GM18502 (cell line): ENCODE data around the gene CTRB2.
"Not testable (repeated sequence)": the region's sequence is repeated elsewhere in the genome, so short reads cannot be mapped to it uniquely, and the experiment has no call there.

Source experiments
- ATAC-seq: cut with Tn5 transposase; IDR thresholded peaks from one replicate; pipeline ENCODE4 v1.9.1; 2021; ENCODE audit warnings: mild to moderate bottlenecking; ENCODE audit not compliant: unreplicated experiment, poor library complexity

CTRB2 gene

DNA sequence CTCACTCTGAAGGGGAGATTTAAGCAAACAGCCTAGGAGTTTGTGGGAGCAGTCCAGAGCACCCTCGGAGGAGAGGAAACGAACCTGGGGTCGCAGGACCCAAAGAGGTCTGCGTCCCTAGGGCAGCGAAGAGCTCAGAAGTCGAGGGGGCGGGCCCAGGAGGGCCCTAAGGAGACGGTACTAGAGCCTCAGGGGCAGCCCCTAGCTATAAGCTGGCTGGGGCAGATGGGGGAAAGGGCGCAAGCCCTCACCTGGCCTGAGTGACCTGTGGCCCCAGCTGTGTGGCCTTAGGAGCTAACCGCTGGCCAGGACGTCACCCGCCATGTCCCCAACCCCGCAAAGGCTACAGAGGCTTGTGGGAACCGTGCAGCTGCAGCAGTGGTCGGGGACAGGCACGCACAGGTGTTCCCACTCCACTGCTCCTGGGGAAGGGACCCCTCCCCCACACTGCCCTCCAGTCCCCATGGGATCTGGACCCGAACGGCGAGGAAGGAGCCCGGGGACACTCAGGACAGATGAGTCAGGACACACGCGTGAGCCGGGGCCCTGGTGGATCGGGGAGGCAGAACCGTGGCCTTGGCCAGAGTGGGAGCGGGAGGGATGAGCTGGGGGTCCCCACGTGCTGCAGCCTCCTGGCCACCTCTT lies 2.0 kb upstream of the CTRB2 start:
- no peak for ATAC-seq

DNA sequence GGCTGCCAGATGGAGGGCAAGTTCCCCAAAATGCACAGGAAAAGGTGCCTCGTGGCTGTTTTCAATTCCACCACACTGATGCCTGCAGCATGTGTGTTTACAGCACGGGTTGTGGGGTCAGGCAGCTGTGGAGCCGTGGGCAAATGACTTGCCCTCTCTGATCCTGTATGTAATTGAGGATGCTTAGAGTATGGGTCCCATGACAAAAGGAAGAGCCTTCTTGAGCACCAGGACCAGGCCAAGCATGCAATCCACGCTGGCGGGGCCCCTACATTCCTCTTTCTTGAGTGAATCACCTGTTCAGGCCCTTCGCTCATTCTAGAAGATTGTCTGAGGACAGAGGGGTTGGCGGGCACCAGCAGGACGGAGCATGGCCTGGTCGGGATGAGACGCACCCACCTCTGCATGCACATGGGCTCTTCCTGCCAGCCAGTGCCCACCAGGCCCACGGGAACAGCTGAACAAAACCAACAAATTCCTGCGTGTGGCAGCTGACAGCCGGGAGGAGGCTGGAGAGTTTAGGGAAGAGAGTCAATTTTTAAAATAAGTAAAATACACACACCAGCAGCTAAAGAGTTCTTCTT lies 1.4 kb upstream of the CTRB2 start:
- no peak for ATAC-seq

DNA sequence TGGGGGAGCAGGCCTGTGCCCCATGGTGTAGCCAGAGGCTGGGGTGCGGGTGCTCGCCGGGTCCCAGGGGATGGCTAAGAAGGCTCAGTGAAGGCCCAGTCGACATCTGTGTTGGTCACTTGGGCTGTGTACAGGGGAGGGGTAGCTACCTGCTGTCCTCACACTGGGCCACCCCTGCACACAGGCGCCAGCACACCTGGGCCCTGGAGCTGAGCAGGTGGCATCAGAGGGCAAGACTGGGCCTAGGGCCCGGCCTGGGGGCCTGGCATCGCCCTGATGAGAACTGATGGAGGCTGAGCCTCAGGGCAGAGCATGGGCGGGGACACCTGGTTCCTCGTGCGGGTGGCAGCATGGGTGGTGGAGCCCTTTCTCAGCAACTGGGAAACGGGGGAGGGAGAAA lies 870 bp upstream of the CTRB2 start:
- no peak for ATAC-seq

DNA sequence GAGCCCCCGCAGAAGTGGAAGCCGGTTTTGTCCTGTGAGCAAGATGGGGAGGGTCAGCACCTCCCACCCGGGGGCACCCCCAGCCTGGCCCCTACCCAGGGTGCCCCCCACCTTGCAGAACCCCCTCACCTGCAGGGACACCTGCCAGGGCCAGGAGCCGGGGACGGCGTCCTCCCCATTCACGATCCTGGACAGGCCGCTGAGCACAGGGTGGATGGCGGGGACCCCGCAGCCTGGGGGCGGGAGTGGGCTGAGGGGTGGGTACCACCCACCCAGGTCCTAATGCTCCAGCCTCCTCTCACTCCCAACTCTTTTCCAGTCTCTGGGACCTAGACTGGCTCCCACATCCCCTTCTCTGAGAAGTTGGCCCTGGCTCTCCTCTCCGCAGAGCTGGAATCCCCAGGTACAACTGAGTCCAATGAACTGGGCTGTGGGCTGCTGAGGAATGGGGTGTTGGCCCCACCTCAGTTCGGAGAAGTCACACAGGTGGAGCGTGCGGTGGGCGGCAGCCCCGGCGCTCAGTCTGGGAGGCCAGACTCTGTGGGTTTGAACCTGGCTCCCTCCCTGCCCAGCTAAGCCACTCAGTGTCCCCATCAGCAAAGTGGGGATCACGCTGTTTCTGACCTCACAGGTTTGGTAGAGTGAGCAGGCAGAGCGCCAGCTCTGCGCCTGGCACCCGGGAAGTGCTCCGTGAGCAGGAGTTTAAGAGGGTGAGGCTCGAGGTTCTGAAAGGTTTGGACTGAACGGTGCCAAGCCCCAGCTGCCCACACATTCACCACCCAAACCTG lies 806 bp downstream of the CTRB2 start:
- not testable (repeated sequence) for ATAC-seq

DNA sequence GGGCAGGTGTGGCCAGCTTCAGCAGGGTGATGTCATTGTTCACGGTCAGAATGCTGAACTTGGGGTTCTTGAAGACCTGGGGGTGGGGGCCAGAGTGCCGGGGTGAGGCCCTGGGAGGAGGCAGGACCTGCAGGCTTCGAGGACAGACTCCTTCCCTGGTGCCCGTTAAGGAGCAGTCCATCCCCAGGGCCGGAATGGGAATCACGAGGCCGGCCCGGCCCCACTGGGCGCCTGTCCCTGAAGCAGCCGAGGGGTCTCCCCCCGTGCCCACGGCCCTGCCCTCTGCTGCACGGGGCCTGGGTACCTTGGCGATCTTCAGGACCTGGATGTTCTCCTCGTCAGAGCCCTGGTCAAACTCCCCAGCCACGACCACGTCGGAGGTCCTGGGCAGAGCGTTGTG lies 1.5 kb downstream of the CTRB2 start:
- ATAC-seq = not testable (repeated sequence)

DNA sequence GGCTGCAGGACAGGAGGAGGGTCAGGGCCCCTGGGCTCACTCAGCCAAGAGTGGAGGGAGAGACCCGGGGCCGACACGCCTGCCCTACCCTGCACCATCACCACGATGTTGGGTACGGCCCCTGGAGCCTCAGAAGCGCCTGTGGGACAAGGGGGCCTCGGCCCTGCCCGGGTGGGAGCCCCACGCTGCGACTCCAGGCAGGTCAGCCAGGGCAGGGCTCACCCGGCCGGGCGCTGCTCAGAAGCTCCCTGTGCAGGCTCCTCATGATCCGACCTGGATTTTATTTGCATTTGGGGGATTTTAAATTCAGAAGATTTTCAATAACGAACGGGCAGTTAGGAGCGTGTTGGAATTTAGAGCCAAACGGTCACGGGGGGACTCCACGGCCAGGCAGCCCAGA lies 2.1 kb downstream of the CTRB2 start:
- ATAC-seq = not testable (repeated sequence)

DNA sequence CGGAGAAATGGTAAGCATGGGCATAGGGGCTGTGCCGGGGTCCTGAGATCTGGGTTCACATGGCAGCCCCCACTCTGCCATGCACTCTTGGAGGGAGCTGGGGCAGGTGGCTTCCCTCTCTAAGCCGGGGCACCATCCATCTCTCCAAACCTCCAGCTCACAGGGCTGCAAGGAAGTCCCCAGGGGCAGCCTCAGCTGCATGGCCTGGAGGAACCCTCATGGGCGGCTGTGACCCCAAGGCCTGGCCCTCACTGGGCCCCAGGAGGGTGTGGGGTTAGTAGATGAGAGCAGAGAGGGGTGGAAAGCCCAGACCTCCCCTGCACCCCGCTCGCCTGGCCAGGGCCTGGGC lies 2.6 kb downstream of the CTRB2 start:
- ATAC-seq = no peak

DNA sequence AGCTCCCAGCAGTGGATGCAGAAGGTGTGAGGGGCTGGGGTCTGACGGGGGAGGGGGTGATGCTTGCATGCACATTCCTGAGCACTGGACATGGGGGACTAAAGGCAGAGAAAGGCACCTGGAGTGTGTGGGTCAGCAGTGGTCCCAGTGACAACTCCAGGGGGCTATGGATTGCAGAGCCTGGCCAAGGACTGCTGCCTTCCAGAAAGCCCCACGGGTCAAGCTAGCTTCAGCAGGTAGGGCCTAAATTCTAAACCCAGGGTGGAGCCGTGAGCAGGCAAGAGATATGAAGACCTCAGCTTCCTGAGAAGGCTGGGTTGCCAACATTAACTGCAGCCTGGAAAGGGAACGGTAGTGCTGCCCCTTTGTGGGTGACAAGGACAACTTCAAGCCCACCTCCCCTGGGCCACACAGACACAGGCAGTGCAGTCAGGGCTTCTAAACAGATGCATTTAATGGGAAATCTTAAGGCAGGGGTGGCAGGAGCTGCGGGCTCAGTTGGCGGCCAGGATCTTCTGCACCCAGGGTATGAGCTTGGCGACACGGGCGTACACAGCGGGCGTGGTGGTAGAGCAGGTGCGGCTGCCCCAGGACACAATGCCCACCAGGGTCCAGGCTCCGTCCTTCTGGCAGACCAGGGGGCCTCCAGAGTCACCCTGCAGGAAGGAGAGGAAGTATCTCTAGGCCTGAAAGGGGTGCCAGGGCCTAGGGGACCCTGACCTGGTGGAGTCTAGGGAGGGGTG lies 3.1 kb downstream of the CTRB2 start:
- no peak for ATAC-seq

DNA sequence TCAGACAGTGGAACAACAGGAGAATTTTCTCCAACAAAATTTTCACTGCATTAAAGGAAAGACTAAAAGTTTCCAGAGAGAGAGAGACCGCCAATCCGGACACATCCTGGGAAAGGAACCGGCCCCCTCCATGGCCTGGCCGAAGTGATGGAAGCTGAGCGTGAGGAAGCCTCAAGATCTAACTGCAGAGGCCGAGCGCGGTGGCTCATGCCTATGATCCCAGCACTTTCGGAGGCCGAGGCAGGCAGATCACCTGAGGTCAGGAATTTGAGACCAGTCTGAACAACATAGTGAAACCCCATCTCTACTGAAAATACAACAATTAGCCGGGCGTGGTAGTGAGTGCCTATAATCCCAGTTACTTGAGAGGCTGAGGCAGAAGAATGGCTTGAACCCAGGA lies 3.9 kb downstream of the CTRB2 start:
- no peak for ATAC-seq

DNA sequence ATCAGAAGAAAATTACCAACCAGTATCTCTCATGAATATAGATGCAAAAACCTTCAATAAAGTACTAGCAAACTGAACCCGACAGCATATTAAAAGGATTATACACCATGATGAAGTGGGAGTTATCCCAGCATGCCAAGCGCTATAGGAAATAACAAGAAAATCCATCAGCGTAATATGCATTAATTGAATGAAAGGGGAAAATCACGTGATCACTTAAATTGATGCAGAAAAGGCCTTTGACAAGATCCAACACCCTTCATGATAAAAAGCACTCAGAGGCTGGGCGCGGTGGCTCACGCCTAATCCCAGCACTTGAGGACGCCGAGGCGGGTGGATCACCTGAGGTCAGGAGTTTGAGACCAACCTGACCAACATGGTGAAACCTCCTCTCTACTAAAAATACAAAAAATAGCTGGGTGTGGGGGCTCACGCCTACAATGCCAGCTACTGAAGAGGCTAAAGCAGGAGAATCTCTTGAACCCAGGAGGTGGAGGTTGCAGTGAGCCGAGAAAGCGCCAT lies 4.8 kb downstream of the CTRB2 start:
- no peak for ATAC-seq

DNA sequence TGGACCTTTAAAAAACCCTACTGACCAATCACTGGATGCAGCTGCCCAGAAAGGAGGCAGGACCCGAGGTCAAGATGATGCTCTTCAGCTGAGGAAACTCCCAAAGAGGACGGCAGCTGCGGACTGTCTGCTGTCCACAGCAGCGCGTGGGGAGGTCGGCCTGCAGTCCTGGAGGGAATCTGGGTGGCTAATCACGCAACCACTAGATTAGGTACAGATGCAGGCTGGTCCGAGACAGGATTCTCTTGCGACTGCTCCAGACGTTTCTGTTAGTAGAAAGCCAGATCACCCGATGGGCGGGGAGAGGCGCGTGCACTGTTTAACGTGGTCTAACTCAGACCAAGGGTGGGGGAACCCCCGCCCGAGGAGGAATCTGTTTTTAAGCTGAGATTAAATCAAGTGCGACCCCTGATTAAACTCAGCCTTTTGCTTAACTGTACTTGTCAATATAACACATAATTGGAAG lies 8.8 kb downstream of the CTRB2 start:
- no peak for ATAC-seq

DNA sequence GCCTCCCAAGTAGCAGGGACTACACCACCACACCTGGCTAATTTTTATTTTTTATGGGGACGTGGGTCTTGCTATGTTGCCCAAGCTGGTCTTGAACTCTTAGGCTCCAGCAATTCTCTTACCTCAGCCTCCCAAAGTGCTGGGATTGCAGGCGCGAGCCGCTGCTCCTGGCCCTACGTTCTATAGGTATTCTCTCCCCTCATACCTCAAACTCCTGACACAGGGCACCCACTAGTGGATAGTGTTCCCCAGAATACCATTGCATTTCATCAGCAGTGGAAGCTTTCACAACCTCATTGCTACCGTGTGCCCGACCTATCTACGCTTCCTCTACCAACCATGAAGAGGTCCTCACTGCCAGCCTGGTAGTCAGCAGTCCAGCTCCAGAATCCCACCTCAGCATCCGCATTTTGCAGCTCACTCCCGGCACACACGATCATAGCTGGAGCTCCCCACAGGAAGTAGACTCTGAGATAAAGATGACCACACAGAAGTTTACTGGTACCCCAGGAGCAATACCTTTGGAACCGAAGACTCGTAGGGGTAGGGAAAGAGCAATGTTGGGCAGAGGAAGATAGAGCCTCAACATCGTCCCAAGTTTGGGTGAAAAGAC lies 9.3 kb downstream of the CTRB2 start:
- ATAC-seq = no peak

DNA sequence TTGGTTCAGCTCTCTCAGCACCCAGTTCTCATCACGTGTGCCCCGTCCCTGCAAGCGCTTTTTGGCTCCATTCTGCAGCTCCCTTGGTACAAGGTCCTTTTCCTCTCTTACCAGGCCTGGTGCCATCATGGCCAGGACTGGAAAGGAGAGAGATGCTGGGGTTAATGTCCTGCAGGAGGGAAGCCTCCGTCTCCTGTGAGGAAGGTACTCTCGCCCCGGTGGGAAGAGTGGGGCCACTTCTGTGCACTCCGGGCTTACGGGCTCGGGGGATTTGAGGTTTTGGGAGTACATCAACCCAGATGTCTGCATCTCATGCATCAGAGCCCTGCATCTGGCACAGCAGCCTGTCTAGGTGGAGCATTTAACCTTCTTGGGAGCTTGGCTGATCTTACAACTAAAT lies 10.1 kb downstream of the CTRB2 start:
- ATAC-seq = no peak

DNA sequence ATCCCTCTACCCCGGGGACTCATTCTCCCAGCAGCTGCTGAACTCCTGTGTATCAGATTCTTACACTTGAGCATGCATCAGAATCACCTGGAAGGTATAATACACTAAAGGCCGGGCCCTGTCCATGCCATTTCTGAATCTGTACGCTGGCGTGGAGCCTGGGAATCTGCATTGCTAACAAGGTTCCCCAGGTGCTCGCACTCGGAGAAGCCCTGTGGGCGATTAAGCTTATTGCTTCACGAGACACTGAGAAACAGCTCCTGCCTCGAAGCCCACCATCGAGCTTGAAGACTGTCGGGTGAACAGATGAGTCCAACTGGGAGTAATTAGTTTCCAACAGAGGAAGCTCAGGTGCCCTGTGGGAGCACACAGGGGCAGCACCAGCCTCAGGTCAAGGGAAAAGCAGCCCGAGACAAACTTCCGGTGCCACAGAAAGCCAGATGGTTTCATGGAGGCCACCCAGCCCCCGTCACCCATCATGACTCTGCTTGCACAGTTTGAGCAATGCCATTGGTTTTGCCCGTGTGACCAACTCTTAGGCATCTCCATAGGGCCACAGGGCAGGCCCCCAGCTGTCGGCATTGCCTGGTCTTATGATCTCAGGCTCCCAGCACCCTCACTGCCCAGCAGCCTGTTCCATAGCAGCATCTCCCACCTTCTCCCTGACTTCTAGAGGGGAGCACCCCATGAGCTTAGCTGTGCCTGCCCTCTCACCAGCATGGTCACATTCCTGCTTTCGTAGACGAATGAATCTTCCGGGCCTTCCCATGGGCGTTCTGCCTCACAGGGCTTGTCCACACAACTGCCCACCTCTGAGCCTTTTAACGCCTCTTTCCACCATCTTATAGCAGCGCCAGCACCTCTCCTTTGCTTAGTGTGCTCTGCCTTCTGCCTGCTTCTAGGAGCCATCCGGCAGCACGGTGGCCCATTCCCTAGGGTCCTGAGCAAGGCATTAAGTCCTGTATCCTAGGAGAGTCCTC lies 10.9 kb downstream of the CTRB2 start:
- ATAC-seq = no peak

DNA sequence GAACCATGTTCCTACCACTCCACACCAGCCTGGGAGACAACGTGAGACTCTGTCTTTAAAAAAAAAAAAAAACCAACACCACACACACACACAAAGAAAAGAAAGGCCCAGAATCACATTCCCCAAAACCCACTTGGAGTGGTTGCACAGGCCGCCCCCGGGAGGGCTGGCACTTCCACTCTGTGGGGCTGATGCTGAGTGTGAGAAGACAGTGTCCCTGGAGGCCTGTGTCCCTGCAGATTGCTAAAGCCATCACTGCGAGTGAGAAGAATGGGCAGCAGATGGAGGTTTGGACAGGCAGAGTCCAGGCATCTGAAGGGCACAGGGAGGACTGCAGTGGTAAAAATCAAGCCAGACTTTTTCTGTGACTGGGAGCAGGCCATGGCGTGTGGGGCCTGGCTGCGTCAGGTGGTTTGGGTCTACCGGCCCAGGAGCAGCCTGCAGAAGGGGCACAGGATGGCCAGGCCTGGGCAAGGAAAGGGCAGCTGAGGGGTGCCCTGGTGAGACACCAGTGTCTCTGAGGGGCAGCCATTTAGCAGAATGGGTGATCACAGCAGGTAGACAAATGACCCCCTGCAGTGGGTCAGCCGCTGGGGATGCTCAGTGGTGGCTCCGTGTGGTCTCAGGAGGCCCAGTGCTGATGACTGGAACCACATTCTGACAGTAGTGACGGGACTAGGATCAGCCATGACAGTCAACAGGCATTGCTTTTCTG lies 13.1 kb downstream of the CTRB2 start:
- no peak for ATAC-seq

DNA sequence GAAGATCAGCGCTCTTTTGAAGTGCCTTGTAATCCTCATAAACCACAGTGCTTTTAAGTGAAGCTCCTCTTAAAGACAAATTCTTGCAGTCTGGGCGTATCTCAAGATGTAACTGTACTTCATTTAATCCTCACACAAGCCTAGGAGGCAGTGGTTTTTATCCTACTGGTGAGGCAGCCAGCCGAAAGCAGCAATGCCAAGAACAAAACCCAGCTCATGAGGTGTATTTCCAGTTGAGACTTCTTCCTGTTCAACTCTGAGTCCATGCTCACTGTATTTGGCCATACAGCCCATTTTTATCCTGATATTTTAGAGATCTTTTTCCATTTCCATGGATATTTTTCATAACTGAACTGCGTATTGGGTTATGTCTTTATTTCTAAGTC lies 13.7 kb downstream of the CTRB2 start:
- ATAC-seq = no peak

DNA sequence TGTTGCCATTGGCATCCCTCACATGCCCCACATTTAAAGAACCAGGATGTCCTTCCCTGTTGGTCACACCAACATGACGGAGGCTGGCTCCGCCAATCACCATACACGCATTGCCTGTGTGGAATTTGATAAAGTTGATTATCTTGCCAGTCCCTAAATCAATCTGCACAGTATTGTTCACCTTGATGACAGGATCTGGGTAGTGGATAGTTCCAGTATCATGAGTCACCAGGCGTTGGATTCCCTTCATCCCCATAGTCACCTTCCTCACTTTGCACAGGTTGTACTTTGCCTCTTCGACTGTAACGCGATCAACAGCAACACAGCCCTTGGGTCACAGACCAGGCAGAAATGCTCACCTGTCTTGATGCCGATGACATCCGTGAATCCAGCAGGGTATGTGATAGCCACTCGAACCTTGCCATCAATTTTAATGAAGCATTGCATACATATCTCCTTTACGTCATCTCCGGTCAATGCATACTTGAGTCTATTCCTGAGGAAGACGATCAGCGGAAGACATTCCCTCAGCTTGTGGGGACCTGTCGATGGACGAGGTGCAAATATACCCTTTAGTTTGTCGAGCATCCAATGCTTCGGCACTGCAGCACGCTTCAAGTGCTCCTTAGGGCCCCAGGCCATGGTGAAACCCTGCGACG lies 14.2 kb downstream of the CTRB2 start:
- no peak for ATAC-seq

DNA sequence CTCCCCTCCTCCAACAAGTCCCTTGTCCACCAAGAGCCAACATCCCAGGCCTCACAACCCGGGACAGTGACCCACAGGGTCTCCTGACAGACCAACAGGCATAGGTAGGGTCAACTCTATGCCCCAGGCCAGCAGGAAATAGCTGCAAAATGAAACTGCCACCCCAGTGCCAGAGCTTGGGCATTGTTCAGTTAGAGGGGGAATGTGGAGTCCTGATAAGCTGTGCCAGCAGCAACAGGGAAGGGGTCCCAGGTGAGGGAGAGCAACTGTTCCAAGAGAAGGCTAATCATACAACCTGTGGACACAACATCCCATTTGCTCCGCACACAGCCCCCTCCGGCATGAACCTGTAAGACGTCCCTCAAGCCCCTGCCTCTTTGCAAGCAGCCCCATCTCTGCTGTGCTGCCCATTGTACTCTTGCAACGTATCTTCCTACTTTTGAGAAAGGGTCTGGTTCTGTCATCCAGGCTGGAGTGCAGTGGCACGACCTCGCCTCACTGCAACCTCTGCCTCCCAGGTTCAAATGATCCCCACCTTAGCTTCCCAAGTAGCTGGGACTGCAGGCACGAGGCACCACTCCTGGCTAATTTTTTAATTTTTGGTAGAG lies 17.2 kb downstream of the CTRB2 start:
- no peak for ATAC-seq
